Skin of body (tissue), 2 donors: ENCODE measurements around the gene NUP205. TPM values are rescaled to one million over a fixed set of nuclear protein-coding genes. Genes with fewer than 3 reads are reported as not detected.
A peak's percentile ranks its signal among the peaks of the same experiment; 100 is the strongest.

Experiments used
- DNase-seq: peaks from one replicate; lab custom pipeline; 2025; lab: John Stamatoyannopoulos, UW
- total RNA-seq: library from RNA; depleted of rRNA; stranded (reverse); fragments of >200 nt; gene quantifications from one replicate; pipeline ENCODE4 v1.2.3, GENCODE V29; 2014

The NUP205 gene
- total RNA-seq, 1 donor from 2014 or later, result 35.5 TPM

DNA sequence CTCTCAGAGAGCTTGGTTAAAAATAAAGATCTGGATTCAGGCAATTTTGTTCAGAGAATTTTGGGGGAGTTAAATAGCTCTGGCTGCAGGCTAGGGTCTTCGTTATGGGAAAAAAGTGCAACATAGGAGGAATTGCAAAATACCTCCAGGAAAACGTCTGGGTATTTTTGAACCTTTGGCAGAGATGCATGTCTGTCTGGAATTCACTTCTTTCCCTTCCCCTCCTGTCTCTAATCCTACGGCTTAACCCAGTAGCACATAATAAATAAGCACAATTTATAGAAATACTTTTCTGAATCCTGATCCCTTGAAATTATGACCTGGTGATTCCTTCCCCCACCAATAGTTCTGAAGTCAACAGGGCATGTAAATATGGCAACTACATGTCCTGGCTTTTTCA is 19.3 kb upstream of the NUP205 start:
- DNase-seq, result no peak

DNA sequence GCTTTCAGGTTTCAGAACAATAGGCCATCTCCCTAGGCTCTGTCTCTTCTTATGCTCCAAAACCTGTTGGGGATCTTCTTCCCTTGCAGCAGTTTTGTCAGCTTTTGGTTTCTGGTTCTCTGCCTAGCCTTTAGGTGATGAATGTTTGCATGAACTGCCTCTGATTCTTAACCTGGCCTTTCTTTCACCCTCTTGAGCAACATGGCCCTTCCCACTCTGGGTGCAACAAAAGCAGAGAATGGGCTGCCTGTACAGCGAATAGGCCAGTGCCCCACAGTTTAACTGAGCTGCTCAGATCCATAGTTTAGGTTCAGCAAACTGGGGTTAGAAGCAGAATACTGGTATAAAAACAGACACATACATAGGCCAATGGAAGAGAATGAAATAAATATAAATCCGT is 18.1 kb upstream of the NUP205 start:
- DNase-seq, result no peak

DNA sequence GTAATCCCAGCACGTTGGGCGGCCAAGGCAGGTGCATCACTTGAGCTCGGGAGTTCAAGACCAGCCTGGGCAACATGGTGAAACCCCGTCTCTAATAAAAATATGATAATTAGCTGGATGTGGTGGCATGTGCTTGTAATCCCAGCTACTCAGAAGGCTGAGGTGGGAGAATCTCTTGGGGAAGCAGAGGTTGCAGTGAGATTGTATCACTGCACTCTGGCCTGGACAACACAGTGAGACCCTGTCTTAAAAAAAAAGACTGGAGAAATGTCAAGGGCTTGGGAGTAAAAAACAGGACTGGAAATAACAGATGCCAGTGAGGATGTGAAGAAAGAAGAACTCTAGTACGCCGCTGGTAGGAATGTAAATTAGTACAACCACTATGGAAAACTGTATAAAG is 16.7 kb upstream of the NUP205 start:
- DNase-seq, result no peak

DNA sequence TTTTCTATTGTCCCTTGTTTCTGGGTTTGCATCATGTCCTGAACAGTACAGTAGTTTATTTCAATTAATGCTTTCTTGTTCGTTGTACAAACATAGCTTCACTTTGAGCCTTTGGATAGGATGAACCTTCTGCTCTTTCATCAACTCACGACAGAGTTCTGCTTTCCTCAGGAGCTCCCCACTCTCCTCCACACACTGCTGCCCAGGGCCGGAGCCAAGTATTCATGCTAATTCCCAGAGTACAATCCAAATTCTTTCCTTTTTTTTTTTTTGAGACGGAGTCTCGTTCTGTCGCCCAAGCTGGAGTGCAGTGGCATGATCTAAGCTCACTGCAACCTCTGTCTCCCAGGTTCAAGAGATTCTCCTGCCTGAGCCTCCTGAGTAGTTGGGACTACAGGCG is 7.5 kb upstream of the NUP205 start:
- no peak for DNase-seq

DNA sequence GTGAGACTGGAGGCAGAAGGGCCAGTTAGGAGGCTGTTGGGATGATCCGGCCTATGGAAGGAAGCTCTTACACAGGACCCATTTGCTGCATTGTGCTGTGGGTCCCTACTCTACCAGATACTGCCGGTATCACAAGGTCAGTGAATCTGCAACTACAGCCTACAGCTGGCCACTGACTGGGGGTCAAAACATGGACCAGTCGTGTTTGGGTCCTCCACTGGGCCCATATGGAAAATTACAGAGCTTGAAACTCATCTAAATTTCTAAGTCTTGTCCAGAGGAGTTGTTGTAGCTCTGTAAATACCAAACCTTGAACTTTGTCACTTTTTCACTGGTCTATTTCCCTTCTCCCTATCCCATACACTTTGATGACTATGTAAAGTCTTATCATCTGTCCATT is 5.6 kb upstream of the NUP205 start:
- DNase-seq, result no peak

DNA sequence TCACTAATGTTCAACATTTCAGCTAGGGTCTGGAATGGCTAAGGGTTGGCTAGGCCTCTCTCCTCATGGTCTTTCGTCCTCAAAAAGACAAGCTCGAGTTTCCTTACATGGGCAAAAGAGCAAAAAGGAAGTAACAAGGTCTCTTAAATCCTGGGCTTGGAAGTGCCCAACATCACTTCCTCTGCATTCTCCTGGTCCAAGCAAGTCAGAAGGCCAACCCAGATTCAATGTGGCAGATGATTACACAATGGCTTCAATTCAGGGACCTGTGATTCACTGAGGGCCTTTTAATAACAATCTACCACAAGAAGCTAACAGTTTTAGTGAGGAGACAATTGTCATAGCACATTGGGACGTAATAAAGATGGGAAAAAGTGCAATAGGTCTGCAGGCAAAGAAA is 4.4 kb upstream of the NUP205 start:
- DNase-seq, result no peak

DNA sequence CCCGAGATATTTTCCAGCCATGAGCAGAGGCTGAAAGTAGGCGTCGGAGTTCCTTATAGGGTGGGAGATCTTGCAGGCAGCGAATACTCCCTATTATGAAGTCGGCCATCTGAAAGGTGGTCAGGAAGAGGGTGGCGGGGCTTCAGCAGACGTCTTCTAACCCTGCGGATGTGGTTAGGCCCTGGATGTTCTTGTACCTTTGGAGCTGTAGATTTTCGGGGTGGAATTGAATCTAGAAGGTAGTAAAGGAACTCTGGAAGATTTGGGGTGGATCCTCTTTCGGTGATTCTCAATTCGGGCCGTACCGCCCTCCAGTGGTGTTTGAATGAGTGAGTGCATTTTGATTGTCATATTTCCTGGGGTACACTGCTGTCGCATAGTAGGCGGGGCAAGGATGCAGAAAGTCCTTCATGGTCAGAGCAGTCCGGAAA is 635 bp downstream of the NUP205 start:
- DNase-seq, result peak; percentile 53

DNA sequence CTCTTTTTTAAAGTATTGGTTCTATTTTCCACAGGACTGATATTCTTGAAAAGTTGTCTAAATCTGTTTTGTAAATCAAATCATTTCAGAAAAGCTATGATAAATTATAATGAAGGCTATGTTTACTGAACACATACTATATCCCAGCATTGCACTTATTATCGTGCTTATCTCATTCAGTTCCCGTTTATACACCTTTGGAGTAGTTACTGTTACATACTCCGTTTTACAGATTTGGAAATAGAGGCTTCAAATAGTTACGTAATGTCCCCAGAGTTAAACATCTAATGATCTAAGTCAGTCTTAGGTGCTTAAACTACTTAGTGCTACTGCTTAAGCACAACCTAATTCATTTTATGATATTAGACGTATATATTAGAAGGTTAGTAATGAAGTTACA is 1.2 kb downstream of the NUP205 start:
- no peak for DNase-seq

DNA sequence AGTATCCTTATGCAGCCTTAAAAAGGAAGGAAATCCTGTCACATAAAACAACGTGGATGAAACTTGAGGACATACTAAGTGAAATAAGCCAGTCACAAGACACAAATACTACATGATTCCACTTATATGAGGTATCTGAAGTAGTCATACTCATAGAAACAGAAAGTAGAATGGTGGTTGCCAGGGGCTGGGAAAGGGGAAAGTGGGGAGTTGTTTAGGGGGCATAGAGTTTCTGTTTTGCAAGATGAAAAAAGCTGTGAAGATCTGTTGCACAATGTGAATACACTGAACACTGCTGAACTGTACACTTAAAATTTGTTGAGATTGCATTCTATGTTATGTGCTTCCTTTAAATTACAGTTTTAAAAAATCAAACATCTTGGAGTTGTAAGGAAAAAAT is 2.9 kb downstream of the NUP205 start:
- no peak for DNase-seq

DNA sequence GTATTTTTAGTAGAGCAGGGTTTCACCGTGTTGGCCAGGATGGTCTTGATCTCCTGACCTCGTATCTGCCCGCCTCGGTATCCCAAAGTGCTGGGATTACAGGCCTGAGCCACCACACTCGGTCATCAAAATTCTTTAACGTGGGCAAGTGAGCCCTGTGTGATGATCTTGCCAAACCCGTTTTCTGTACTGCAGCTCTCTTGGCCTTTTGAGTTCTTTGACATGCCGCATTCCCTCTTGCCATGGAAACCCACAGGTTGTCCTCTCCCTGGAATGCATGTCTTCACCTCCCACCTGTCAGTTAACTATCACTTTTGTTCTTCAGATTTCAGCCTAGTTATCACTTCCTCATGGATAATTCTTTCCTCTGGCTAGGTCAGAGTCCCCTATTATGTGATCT is 5.0 kb downstream of the NUP205 start:
- DNase-seq, result no peak

DNA sequence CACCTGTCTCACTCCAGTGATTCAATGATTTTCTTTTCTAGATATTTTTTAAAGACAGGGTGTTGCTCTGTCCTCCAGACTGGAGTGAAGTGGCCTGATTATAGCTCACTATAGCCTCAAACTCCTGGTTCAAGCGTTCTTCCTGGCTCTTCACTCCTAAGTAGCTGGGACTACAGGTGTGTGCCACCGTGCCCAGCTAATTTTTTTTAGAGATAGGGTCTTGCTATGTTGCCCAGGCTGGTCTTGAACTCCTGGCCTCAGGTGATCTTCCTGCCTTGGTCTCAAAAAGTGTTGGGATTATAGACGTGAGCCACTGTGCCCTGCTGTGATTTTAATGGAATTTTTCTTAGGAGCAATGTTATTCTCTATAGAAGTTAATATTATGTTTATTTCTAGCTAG is 14.1 kb downstream of the NUP205 start:
- no peak for DNase-seq

DNA sequence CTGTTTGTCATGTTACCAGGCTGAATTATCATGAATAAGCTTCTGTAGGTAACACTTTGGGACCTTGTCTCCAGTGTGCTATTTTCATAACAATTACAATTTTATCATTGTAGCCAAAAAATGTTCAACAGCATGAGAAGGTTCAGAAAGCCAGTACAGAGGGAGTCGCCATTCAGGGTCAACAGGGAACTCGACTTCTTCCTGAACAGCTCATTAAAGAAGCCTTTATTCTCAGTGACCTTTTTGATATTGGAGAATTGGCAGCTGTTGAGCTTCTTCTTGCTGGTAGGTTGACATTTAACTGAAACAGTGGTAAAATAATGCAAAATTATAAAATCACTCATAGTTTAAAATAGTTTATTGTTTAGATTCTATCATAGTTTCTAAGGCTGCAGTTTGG is 15.8 kb downstream of the NUP205 start:
- DNase-seq, result no peak

DNA sequence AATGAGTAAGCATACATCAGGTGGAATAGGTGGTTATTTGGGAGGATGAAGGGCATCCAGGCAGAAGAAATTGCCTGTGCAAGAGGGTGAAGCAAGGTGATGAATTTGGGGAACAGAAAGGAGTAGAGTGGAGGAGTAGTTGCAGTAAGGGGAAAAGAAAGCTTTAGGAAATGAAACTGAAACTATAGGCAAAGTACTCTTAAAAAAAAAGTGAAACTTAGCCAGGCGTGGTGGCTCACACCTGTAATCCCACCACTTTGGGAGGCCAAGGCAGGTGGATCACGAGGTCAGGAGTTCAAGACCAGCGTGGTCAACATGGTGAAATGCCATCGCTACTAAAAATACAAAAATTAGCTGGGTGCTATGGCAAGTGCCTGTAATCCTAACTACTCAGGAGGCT is 17.6 kb downstream of the NUP205 start:
- DNase-seq, result no peak

DNA sequence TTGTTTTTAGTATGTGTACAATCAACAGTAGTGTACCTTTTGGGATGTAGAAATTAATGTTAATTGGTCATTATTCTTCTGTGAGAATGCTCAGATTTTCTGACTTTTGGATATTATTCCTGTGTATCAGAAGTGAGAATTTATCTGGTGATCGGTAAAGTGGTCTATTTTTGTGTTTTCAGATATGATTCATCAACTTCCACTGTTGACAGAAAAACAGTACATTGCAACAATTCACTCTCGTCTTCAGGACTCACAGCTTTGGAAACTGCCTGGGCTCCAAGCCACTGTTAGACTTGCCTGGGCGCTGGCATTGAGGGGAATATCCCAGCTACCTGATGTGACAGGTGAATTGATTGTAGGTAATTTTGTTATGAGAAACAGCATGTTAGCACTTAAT is 20.9 kb downstream of the NUP205 start:
- DNase-seq, result no peak

DNA sequence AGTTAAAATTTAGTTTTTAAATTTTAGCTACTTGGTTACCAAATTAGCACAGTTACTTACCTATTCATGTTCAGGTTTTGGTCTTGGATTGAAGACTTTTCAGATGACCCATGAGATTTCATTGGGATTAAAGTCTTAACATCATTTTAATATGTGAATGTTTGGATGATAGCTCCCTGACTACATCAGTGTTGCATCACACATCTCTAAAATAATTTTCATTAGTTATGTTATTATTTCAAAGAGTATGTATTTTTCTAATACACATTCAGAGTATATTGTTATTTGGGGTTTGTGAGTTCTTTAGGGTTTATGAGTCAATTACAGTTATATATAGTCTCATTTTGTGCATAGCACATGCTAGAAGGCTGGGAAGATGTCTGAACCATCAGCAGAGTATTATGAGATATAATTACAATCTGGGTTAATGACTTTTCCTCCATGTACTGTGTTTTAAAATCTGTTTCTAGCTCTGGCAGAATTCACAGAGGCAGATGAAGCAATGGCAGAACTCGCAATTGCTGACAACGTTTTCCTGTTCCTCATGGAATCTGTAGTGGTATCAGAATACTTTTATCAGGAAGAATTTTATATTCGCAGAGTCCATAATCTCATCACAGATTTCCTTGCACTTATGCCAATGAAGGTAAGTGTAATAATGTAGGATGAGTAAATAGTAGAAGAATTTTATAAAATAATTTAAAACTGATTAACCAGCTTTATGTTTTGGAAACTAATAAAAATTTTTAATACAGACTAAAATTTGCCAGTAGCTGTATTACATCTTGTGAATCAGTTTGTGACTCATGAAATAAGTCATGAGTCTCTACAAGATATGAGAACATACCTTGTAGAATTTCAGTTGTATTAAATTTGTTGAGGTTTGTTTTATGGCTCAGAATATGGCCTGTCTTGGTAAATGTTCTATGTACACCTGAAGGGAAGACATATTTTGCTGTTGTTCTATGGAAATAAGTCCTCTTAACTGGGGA is 26.9 kb downstream of the NUP205 start:
- DNase-seq, result no peak

DNA sequence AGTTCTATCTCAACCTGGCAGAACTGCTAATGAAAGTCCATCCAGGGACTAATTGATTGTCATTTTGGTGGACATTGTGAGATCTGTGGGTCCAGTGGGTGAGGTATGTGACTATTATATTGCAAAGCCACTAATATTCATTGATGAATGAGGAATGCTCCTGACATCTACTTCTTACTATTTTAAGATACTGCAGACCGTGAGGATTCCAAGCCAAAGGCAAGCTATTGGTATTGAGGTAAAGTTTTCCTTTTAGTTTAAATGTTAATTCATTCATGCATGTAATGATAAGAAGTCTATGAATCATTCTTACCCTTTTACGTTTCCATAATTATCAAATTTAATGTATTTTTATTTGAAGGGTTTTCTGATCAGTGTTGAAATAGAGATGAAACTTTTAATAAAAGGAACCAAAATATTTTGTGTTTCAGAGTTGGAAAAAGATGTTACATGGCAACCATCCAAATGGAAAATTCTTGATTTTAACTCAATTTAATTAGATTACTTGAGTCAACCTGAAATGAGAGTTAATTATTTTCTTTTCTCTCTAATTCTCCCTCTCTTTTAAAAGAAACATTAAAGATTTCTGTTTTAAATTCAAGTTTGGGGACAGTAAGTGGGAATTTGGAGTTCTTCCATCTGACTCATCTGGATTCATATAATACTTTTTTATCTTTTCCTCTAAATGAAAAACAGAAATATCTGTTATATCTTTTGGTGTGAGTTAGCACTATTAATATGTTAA is 39.6 kb downstream of the NUP205 start:
- DNase-seq, result no peak

DNA sequence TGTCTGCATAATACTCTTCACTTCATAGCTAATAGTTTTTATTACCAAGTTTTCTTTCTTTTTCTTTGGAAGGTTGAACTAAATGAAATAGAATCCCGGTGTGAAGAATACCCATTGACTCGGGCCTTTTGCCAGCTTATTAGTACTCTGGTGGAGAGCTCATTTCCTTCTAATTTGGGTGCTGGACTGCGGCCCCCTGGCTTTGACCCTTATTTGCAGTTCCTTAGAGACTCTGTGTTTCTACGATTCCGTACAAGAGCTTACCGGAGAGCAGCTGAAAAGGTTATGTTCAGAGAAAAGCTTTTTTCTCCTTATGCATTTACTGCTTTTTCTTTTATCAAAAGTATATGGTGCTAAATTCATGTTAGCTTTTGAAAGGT is 40.2 kb downstream of the NUP205 start:
- DNase-seq, result no peak

DNA sequence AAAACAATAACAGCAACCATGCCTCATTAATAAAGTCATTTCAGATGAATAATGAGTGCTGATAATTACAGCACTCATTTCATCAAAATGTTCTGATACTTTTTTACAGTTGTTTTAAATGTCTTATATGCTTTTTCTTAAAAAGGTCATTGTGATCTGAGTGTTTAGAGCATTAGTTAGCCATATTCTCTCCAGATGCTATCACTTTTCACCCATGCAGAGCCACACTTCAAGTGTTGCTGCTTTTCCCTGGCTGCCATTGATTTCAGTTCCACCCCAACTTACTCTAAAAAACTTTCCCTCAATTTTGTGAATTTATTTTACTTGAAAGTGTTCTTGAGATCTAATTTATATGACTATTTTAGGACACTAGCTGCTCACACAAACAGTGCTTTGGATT is 41.8 kb downstream of the NUP205 start:
- no peak for DNase-seq

DNA sequence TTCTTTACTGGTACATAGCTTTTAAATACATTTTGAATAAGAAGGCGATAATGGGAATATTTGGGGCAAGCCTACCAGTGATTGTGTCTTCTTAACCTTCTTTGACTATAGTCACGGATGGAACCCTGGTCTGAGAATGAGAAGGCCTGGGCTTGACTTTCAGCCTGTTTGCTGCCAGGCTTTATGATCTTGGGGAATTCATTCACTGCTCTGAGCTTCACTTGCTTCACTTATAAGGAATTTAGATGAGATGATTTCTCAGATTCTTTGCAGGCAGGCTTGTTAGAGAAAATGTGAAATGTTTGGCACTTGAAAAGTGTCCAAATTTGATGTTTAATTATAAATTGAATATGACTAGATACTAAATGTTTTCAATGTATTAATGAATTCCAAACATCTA is 42.5 kb downstream of the NUP205 start:
- DNase-seq, result no peak

DNA sequence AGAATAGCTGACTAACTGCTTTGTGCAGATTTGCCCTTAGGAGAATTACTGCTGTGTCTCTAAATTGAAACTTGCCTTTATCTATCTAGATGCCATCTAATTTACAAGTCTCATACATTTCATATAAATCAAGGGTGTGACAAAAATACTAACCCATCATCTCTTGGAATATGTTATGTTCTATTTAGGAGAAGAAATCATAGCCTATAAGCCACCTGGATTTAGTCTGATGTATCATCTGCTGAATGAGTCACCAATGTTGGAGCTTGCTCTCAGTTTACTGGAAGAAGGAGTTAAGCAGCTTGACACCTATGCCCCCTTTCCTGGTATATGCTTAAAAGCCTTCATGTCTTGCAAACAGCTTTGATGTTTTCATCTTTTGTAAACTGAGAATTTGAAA is 43.5 kb downstream of the NUP205 start:
- no peak for DNase-seq

DNA sequence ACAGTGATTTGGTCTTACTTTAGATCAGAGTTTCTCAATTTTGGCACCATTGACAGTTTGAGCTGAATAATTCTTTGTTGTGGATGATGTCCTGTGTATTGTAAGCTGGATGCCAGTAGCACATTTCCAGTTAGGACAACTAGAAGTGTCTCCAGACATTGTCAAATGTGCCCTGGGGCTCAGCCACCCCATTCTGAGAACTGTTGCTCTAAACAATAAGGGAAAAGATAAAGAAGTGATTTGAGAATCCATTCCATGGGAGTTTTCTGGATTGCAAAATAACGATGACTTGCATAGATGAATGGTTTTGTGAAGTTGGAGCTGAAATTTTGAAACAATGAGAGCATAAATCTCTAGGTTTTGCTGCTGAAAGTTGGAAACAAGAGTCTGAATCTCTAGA is 44.6 kb downstream of the NUP205 start:
- no peak for DNase-seq

DNA sequence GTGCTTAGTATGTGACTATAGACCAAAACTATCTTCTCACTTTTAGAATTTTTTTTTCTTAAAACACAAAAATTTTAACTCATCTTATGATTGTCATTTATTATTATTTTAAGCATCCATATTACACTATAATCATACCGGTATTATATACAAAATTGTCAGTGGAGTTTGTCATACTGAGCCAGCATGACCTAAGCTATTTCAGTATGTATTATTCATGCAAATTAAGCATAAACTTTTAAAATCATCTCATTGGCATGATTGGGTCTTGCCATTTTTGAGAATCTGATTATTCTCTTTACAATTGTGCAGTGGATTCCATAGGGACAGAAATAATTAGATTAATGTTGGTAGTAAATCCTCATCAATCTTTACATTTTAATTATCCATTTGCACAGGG is 58.4 kb downstream of the NUP205 start:
- no peak for DNase-seq

DNA sequence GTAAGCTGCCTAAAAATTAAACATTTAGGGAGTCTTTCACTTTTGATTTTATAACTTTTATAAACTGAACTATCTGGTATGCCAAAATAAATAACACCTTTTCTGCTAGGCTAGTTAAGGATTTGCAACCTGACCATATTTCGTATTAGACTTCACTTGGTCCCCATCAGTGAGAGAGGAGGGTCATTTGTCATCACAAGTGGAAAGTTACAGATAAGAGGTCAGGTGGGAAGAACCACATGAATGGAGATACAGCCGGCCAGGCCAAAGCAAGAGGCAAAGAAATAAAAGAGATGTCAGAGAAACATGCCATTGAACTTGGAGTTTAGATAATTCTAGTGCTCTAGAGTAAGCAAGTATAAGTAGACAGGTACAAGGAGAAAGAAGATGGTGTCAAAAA is 60.1 kb downstream of the NUP205 start:
- DNase-seq, result no peak
